Cardiac muscle cell (in vitro differentiated cells and primary cell): ENCODE results near the gene ENTPD2. TPM values are rescaled to one million over a fixed set of nuclear protein-coding genes. Genes with fewer than 3 reads are reported as not detected.

Experiments
- DNase-seq, 2 donors: peaks; one replicate each; pipeline versions ENCODE4 v3.0.0 to v3.0.0-alpha.2; 2010 to 2017; ENCODE audit warnings: low read depth in 1 of 2, low spot score in 1 of 2
- H3K27ac ChIP-seq: fragments of 200-600 bp; sonication (generic); 2 replicates; pipeline ENCODE4 v1.5.1; 2016
- H3K27me3 ChIP-seq: fragments of 200-600 bp; sonication (generic); 2 replicates; pipeline ENCODE4 v1.6.0; 2016; ENCODE audit warnings: control low read depth
- H3K36me3 ChIP-seq: fragments of 200-600 bp; sonication (generic); 2 replicates; pipeline ENCODE4 v1.5.1; 2016; ENCODE audit warnings: control low read depth
- H3K4me1 ChIP-seq: fragments of 200-600 bp; sonication (generic); 2 replicates; pipeline ENCODE4 v1.8.1; 2017; ENCODE audit warnings: low read depth, mild to moderate bottlenecking, mixed run types
- H3K4me3 ChIP-seq: fragments of 200-600 bp; sonication (generic); 2 replicates; pipeline ENCODE4 v1.5.1; 2016; ENCODE audit warnings: mild to moderate bottlenecking
- H3K9me3 ChIP-seq: fragments of 200-600 bp; sonication (generic); 2 replicates; pipeline ENCODE4 v1.5.1; 2017; ENCODE audit warnings: low read depth, mild to moderate bottlenecking, control low read depth
- polyA plus RNA-seq: library from polyadenylated mRNA; unstranded; fragments of >200 nt; fragmentation: Nextera tagmentation; extraction: Ambion mirVana; gene quantifications from 2 replicates; pipeline ENCODE4 v1.2.1, GENCODE V29; 2016
- total RNA-seq: library from RNA; depleted of rRNA; stranded (reverse); fragments of >200 nt; gene quantifications from 2 replicates; pipeline ENCODE4 v1.2.3, GENCODE V29; 2016
- TF ChIP-seq, protein P1 (sequence below): IDR thresholded peaks from 2 replicates; pipeline ENCODE4 v1.5.1; 2012; ENCODE audit warnings: low read depth, mild to moderate bottlenecking, low read length

ENTPD2 gene
- total and polyA plus RNA-seq, 2 experiments from 2014 or later = not detected

GRCh38 chr9:137068539-137069507 is 15.0 kb upstream of the ENTPD2 start:
- H3K27ac ChIP-seq = no peak overlapping the region
- peak overlapping the region; percentile 35 for H3K4me3 ChIP-seq
- TF ChIP-seq, protein P1, sequence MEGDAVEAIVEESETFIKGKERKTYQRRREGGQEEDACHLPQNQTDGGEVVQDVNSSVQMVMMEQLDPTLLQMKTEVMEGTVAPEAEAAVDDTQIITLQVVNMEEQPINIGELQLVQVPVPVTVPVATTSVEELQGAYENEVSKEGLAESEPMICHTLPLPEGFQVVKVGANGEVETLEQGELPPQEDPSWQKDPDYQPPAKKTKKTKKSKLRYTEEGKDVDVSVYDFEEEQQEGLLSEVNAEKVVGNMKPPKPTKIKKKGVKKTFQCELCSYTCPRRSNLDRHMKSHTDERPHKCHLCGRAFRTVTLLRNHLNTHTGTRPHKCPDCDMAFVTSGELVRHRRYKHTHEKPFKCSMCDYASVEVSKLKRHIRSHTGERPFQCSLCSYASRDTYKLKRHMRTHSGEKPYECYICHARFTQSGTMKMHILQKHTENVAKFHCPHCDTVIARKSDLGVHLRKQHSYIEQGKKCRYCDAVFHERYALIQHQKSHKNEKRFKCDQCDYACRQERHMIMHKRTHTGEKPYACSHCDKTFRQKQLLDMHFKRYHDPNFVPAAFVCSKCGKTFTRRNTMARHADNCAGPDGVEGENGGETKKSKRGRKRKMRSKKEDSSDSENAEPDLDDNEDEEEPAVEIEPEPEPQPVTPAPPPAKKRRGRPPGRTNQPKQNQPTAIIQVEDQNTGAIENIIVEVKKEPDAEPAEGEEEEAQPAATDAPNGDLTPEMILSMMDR = no peak
- no peaks in the 10 kb centered on the region for H3K36me3 ChIP-seq
- DNase-seq = no peak
- H3K4me1 ChIP-seq = no peaks in the 10 kb centered on the region
- peaks cover 10% of the 10 kb centered on the region for H3K27me3 ChIP-seq
- H3K9me3 ChIP-seq = no peaks in the 10 kb centered on the region

DNA sequence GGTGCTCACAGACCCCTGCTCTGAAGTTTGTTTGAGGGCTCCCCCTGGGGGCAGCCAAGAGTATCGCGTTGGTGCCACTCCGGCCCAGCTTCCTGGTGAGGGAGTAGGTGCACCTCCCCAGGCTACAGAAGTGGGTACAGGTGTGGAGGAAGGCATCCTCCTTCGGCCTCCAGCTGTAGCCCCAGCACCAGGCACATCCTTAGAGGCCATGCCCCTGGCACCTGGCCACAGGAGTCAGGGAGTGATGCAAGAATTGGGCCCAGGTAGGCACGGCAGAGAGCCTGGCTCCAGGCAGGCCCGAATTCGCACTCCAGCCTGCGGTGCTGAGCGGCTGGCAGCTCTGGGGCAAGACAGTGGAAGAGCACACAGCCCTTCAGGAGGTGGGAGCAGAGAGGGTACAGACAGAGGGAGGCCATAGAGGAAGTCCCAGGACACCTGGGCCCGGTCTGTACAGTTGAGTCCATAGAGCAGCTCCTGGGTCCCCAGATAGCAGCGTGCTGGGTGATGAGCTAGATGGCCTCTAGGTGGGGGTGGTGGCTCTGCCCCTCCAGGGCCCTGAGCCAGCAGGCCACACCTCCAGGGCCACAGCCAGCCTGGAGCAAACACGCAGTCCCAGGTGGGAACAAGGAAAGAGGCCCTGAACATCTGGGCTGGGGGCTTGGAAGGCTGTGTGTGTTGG is 14.1 kb upstream of the ENTPD2 start:
- DNase-seq = peak; percentile 82 to 83
- TF ChIP-seq, protein P1 = peak; percentile 85
- Histone ChIP-seq H3K36me3 (no peaks in the 10 kb centered on the region), H3K9me3 (no peaks in the 10 kb centered on the region), H3K4me3 (no peak overlapping the region), H3K27ac (no peak overlapping the region), H3K27me3 (peaks cover 10% of the 10 kb centered on the region), H3K4me1 (no peaks in the 10 kb centered on the region)

GRCh38 chr9:137066096-137066861 is 12.4 kb upstream of the ENTPD2 start:
- TF ChIP-seq, protein P1 = no peak
- Histone ChIP-seq H3K4me1 (no peaks in the 10 kb centered on the region), H3K27me3 (peaks cover 10% of the 10 kb centered on the region), H3K36me3 (no peaks in the 10 kb centered on the region), H3K27ac (no peak overlapping the region), H3K9me3 (no peaks in the 10 kb centered on the region), H3K4me3 (no peak overlapping the region)
- no peak for DNase-seq

DNA sequence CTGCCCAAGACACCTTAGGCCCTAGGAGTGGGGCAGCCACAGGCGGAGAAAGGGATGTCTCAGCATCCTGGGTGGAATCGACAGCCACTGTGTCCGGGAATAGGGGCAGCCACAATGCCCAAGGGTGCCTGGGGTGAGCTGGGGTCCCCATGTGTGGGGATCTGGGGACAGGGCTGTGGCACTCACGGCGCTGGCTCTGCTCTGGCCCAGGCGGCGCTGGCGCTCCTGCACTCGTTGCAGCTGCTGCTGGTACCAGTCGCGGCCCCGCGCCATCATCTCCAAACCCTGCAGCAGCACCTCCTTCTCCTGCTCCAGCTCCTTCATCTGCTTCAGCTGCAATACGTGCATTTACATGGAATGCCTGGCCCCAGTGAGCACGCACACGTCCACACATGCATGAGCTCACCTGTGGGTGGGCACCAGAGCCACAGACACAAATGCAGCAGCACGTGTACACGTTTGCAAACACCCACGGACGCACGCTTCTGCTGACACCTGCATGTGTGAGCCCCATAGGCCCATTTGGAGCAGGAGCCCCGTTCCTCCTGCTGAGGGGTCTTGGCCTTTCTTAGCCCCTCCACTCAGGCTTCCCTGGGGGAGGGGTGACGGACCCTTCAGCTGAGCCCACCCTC is 11.6 kb upstream of the ENTPD2 start:
- DNase-seq = no peak
- TF ChIP-seq, protein P1 = no peak
- Histone ChIP-seq H3K27ac (no peak overlapping the region), H3K4me3 (no peak overlapping the region), H3K9me3 (no peaks in the 10 kb centered on the region), H3K36me3 (no peaks in the 10 kb centered on the region), H3K4me1 (no peaks in the 10 kb centered on the region), H3K27me3 (peaks cover 10% of the 10 kb centered on the region)

DNA sequence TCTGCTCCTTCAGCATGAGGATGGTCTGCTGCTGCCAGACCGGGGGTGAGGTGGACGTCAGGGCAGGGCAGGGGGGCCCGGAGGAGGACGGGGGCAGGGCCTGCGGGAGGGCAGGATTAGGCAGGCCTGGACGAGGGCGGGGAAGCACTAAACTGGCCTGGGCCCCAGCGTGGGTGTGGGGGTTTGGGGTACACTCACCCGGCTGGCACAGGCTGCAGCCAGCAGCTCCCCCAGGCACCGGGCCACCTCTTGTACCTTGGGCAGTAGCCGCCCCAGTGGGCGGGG is 11.0 kb upstream of the ENTPD2 start:
- Histone ChIP-seq H3K27ac (no peak overlapping the region), H3K9me3 (no peaks in the 10 kb centered on the region), H3K4me3 (no peak overlapping the region), H3K36me3 (no peaks in the 10 kb centered on the region), H3K4me1 (no peaks in the 10 kb centered on the region), H3K27me3 (peaks cover 8% of the 10 kb centered on the region)
- TF ChIP-seq, protein P1 = no peak
- DNase-seq = no peak
